Right atrium auricular region (tissue), 2 donors: ENCODE data around the gene MCRS1. TPM values are rescaled to one million over a fixed set of nuclear protein-coding genes. Genes with fewer than 3 reads are reported as not detected.
A peak's percentile ranks its signal among the peaks of the same experiment; 100 is the strongest.

ENCODE experiments used
- DNase-seq: peaks from one replicate; pipeline ENCODE4 v3.0.0-alpha.2; 2019; ENCODE audit warnings: low spot score
- H3K27ac ChIP-seq, 2 donors: fragments of 200-600 bp; sonication (generic); 1 replicate in 1 of 2; 2 replicates in 1 of 2; pipeline ENCODE4 v1.5.1; 2016 to 2019
- H3K27me3 ChIP-seq, 2 donors: fragments of 200-600 bp; sonication (generic); one replicate each; pipeline versions ENCODE4 v1.5.1 to v1.6.0; 2017 to 2019
- H3K36me3 ChIP-seq: fragments of 200-600 bp; sonication (generic); one replicate; pipeline ENCODE4 v1.5.1; 2016
- H3K4me1 ChIP-seq, 2 donors: fragments of 200-600 bp; sonication (generic); one replicate each; pipeline versions ENCODE4 v1.5.1 to v1.6.0; 2017 to 2019
- H3K4me3 ChIP-seq, 2 donors: fragments of 200-600 bp; sonication (generic); 1 replicate in 1 of 2; 2 replicates in 1 of 2; pipeline ENCODE4 v1.5.1; 2017 to 2019; ENCODE audit warnings: mild to moderate bottlenecking in 1 of 2, moderate library complexity in 1 of 2
- H3K9me3 ChIP-seq, 2 donors: fragments of 200-600 bp; sonication (generic); one replicate each; pipeline ENCODE4 v1.5.1; 2019
- total RNA-seq, 2 donors: library from RNA; depleted of rRNA; stranded (reverse); fragments of >200 nt; gene quantifications; one replicate each; pipeline ENCODE4 v1.1.0, GENCODE V29; 2016
- TF ChIP-seq, protein P1 (sequence below), 2 donors: fragments of 200-600 bp; sonication (generic); IDR thresholded peaks; one replicate each; pipeline ENCODE4 v1.5.1; 2019; ENCODE audit warnings: antibody characterized with exemption in 2 of 2

Gene MCRS1
- total RNA-seq, 2 donors from 2014 or later, result 81.8 to 82.8 TPM

DNA sequence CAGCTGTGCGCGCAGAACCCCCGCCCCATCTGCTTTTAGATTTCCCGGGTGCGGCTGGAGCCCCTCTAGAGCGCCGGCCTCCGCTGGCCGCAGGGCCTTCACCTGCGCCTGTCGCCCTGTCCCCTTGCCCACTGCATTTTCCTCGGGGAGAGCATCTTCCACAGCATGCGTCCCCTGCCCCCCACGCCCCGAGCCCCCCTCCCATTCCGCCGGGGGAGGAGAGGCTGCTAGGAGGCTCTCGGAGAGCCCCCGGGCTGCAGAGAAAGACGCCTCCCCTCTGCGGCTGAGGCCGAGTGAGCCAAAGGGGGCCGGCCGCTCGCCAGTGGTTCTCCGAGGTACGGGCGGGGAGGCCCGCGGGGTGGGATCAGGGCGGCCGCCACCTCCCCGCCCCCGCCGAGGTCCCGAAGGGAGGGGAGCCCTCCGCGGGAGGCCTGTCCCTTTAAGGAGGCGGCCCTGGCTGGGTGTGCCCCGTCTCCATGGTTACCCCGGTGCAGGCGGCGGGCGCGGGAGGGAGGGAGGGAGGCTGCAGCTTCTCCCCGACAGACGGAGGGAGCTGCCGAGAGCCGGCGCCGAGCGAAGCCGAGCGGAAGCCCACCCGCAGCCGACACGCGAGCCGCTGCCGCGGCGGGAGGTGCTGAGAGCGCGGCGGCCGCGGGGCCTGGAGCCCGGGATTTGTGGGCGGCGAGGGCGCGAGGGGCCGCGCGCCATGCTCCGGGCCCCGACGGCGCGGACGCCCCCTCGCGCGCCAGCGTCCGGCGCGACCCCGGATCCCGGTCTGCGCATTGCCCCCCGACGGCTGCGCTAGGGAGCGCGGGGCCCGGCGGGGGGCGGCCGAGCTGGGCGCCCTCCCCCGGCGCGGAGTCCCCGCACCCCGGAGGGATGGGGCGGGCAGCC is 29.2 kb downstream of the MCRS1 start, which contains the start of gene KCNH3:
KCNH3 (plus strand) TSS at position 521 of the 894 bp plus-strand sequence. CDS start 387 bp downstream, outside the sequence.
- Histone ChIP-seq H3K27ac (no peak within 1 kb of the TSS), H3K9me3 (no peaks in the 10 kb centered on the region), H3K4me1 (peaks cover 0 to 14% of the 10 kb centered on the region in 2 donors), H3K27me3 (peaks cover 0 to 13% of the 10 kb centered on the region in 2 donors), H3K36me3 (no peaks in the 10 kb centered on the region), H3K4me3 (peak within 1 kb of the TSS; percentile 21 to 57)
- TF ChIP-seq, protein P1, sequence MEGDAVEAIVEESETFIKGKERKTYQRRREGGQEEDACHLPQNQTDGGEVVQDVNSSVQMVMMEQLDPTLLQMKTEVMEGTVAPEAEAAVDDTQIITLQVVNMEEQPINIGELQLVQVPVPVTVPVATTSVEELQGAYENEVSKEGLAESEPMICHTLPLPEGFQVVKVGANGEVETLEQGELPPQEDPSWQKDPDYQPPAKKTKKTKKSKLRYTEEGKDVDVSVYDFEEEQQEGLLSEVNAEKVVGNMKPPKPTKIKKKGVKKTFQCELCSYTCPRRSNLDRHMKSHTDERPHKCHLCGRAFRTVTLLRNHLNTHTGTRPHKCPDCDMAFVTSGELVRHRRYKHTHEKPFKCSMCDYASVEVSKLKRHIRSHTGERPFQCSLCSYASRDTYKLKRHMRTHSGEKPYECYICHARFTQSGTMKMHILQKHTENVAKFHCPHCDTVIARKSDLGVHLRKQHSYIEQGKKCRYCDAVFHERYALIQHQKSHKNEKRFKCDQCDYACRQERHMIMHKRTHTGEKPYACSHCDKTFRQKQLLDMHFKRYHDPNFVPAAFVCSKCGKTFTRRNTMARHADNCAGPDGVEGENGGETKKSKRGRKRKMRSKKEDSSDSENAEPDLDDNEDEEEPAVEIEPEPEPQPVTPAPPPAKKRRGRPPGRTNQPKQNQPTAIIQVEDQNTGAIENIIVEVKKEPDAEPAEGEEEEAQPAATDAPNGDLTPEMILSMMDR (IDR thresholded peaks at IDR 0.05), result no peak
- DNase-seq, result peak; percentile 71

DNA sequence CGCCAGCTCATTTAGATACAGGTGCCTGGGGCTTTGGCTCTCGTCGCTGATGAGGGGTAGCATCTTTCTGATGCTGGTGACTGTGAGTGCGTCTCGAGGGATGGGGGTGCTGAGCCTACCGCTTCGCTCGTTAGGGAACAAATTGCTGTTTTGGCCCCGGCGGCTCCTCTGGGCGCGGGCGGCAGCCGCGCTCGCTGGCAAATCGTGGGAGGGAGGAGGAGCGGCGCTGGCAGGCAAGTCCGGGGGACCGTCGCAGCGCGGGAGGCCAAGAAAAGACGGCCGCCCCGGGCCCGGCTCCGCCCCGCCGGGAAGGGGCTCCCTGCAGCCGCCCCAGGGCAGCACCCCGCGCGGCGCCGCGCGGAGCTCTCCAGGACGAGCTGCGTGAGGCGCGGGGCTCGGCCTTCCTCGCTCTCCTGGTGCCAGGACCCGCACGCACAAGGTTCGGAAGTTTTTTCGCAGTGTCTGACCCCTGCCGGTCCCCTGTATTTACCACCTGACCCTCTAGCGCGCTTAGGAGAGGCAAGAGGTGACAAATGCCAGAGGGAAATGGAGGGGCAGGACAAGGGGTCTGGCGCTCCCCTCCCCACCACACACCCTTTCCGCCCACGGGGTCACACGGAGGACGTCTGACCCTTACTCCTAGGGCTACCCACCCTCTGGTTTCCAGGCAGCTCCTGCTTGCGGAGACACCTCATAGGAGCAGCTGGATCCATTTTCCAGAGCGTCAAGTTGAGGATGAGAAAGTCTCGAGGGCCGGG is 30.0 kb downstream of the MCRS1 start:
- no peak for DNase-seq
- no peaks in the 10 kb centered on the region for H3K9me3 ChIP-seq
- H3K27me3 ChIP-seq, result peaks cover 0 to 13% of the 10 kb centered on the region in 2 donors
- H3K36me3 ChIP-seq, result no peaks in the 10 kb centered on the region
- H3K27ac ChIP-seq, result no peak overlapping the region
- peak overlapping the region; percentile 21 to 57 for H3K4me3 ChIP-seq
- TF ChIP-seq, protein P1 (IDR thresholded peaks at IDR 0.05), result no peak
- H3K4me1 ChIP-seq, result peaks cover 0 to 14% of the 10 kb centered on the region in 2 donors

DNA sequence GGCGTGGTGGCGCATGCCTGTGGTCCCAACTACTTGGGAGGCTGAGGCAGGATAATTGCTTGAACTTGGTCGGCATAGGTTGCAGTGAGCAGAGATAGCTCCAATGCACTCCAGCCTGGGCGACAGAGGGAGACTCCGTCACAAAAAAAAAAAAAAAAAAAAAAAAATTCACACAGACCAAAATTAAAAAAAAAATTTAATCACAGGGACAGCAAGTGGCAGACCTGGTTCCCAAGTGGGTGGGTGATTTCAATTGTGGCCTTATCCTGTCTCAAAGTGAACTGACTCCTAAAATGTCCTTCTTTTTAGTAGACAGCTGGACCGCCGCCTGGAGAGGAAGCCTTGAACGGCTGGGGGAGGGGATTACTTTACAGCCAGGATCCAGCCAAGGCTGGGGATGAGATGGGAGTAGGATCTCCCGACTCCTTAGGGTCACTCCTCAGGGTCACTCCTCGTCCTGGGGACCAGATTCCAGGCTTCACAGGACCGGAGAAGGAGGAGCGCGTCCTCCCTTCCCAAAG is 30.7 kb downstream of the MCRS1 start:
- Histone ChIP-seq H3K27ac (no peak overlapping the region), H3K36me3 (no peaks in the 10 kb centered on the region), H3K4me3 (peak overlapping the region; percentile 21 to 57), H3K9me3 (no peaks in the 10 kb centered on the region), H3K27me3 (peaks cover 0 to 13% of the 10 kb centered on the region in 2 donors), H3K4me1 (peaks cover 0 to 14% of the 10 kb centered on the region in 2 donors)
- TF ChIP-seq, protein P1 (IDR thresholded peaks at IDR 0.05), result no peak
- DNase-seq, result no peak

DNA sequence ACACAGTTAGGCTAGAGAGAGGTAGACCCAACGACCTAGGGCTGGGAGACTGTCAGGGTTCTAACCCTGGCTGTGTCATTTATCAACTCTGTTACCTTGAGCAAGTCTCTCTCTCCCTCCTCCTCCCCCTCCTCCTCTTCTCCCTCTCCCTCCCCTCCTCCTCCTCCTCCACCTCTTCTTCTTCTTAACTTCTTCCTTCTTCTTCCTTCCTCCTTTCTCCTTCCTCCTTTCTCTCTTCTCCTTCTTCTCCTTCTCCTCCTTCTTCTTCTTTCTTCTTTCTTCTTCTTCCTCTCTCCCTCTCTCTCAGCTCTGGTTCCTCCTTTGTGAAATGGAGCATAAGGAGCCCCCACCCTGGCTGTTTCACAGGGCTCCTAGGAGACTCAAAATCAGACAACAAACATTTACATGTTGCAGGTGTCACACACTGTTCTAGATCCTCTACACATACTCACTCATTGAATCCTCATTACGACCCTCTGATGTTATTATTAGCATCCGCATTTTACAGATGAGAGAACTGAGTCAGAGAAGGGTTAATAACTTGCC is 31.3 kb downstream of the MCRS1 start:
- no peak for DNase-seq
- TF ChIP-seq, protein P1 (IDR thresholded peaks at IDR 0.05), result no peak
- no peaks in the 10 kb centered on the region for H3K36me3 ChIP-seq
- H3K27me3 ChIP-seq, result peaks cover 0 to 13% of the 10 kb centered on the region in 2 donors
- no peak overlapping the region for H3K4me3 ChIP-seq
- H3K9me3 ChIP-seq, result no peaks in the 10 kb centered on the region
- no peak overlapping the region for H3K27ac ChIP-seq
- peaks cover 0 to 14% of the 10 kb centered on the region in 2 donors for H3K4me1 ChIP-seq

DNA sequence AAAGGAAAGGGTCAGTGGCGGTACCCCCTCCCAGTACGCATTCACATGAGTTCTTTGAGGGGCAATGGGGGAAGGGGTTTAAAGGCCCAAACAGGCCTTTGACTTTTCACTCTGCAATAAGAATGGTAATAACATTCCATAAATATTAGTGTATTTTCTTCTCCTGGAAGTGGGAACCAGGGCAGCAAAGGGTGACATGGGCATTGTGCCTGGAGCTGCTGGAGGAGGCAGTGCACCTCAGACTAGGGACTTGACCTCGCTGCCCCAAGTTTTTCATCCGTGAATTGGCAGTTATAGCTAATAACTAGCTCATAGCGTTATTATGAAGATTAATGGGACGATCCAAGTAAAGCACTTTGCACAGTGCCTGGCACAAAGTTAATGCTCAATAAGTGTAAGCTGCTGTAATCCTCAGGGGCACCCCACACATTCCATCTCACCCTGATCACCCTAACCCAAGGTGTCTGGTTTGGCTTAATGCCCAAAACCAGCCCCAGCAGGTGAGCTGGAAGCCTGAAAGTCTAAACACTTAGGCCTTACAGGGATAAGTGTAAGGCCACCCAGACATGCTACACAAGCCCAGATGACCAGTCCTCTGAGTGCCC is 31.9 kb downstream of the MCRS1 start:
- TF ChIP-seq, protein P1 (IDR thresholded peaks at IDR 0.05), result no peak
- H3K36me3 ChIP-seq, result no peaks in the 10 kb centered on the region
- H3K27me3 ChIP-seq, result peaks cover 0 to 13% of the 10 kb centered on the region in 2 donors
- H3K9me3 ChIP-seq, result no peaks in the 10 kb centered on the region
- H3K4me3 ChIP-seq, result no peak overlapping the region
- no peak for DNase-seq
- H3K27ac ChIP-seq, result no peak overlapping the region
- H3K4me1 ChIP-seq, result peaks cover 0 to 14% of the 10 kb centered on the region in 2 donors
